GM12878 (cell line): Measurements from ENCODE around the gene EPHB1.

Experiments used
- JUND ChIP-seq: IDR thresholded peaks from 2 replicates; pipeline ENCODE4 v1.6.1; 2012; ENCODE audit warnings: low read depth, mild to moderate bottlenecking, low read length, improper control_type of control experiment, moderate library complexity
- MXI1 ChIP-seq: fragments of 150-350 bp; IDR thresholded peaks from 2 replicates; pipeline ENCODE4 v1.6.1; 2011; ENCODE audit warnings: low read depth, mild to moderate bottlenecking, inconsistent platforms, low read length, improper control_type of control experiment
- NFXL1 ChIP-seq: fragments of 450-650 bp; IDR thresholded peaks from 2 replicates; pipeline ENCODE4 v1.6.1; 2017; ENCODE audit warnings: antibody characterized with exemption, mild to moderate bottlenecking, borderline replicate concordance
- NR2C2 ChIP-seq: IDR thresholded peaks from 2 replicates; pipeline ENCODE4 v1.6.1; 2011; ENCODE audit warnings: borderline replicate concordance, low read depth; ENCODE audit not compliant: control insufficient read depth, insufficient read length
- POLR2A ChIP-seq: IDR thresholded peaks from 2 replicates; pipeline ENCODE4 v1.6.1; 2011; ENCODE audit warnings: low read depth, mild to moderate bottlenecking, low read length
- POLR2AphosphoS5 ChIP-seq: IDR thresholded peaks from 2 replicates; pipeline ENCODE4 v1.6.1; 2011; ENCODE audit warnings: mild to moderate bottlenecking, low read length, inconsistent platforms
- SMAD1 ChIP-seq: fragments of 450-650 bp; IDR thresholded peaks from 2 replicates; pipeline ENCODE4 v1.6.1; 2018; ENCODE audit warnings: mild to moderate bottlenecking, low read depth; ENCODE audit not compliant: partially characterized antibody
- SMC3 ChIP-seq: IDR thresholded peaks from 2 replicates; pipeline ENCODE4 v1.6.1; 2011; ENCODE audit warnings: low read length, improper control_type of control experiment, borderline replicate concordance
- ZNF207 ChIP-seq: fragments of 450-650 bp; IDR thresholded peaks from 2 replicates; pipeline ENCODE4 v1.6.1; 2014; ENCODE audit warnings: antibody characterized with exemption, mild to moderate bottlenecking, borderline replicate concordance
- TF ChIP-seq, protein P1 (sequence below): IDR thresholded peaks from 2 replicates; pipeline ENCODE4 v1.6.1; 2011; ENCODE audit warnings: mild to moderate bottlenecking, low read depth, low read length, moderate library complexity; ENCODE audit not compliant: insufficient replicate concordance
- TF ChIP-seq, protein P2 (sequence below): fragments of 450-650 bp; formaldehyde crosslinking; IDR thresholded peaks from 2 replicates; pipeline ENCODE4 v1.4.0; 2020; ENCODE audit warnings: mild to moderate bottlenecking, moderate library complexity
- TF ChIP-seq, protein P3 (sequence below), 3 experiments: IDR thresholded peaks in 2 of 3; conservative IDR thresholded peaks in 1 of 3; 2 replicates each; pipeline ENCODE4 v1.5.1; 2011; ENCODE audit warnings: low read depth in 3 of 3, low read length in 3 of 3, mild to moderate bottlenecking in 3 of 3, control low read depth in 2 of 3, moderate library complexity in 2 of 3, inconsistent platforms in 1 of 3, mixed read lengths in 1 of 3; ENCODE audit not compliant: control insufficient read depth in 2 of 3, insufficient read depth in 1 of 3; ENCODE audit errors: extremely low read depth in 1 of 3
- TF ChIP-seq, protein P4 (sequence below): IDR thresholded peaks from 2 replicates; pipeline ENCODE4 v1.6.1; 2012; ENCODE audit warnings: low read depth, low read length, improper control_type of control experiment
- TF ChIP-seq, protein P5 (sequence below): IDR thresholded peaks from 2 replicates; pipeline ENCODE4 v1.6.1; 2011; ENCODE audit warnings: low read depth, mild to moderate bottlenecking, low read length, moderate library complexity, borderline replicate concordance; ENCODE audit errors: extremely low read depth

DNA sequence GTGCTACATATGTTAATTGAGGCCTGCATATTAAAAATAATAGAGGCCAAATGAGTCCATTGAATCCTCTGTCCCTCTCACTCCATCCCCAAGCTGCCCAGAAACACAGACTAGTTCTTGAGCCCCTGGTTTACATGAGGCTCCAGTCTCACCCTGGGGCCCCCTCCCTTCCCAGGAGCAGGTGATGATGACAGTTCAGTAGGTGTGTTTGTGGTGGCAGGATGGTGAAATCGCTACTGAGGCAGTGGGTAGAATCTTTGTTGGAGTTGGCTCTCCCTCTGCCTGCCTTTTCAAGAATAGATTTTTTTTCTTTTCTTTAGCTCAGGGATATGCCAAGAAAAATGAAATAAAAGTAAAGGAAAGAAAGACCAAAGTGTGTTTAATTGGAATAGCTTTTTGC is 288.7 kb downstream of the EPHB1 start:
- TF ChIP-seq, protein P1, sequence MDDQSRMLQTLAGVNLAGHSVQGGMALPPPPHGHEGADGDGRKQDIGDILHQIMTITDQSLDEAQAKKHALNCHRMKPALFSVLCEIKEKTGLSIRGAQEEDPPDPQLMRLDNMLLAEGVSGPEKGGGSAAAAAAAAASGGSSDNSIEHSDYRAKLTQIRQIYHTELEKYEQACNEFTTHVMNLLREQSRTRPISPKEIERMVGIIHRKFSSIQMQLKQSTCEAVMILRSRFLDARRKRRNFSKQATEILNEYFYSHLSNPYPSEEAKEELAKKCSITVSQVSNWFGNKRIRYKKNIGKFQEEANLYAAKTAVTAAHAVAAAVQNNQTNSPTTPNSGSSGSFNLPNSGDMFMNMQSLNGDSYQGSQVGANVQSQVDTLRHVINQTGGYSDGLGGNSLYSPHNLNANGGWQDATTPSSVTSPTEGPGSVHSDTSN = no peak
- TF ChIP-seq NR2C2 = no peak
- TF ChIP-seq, protein P2, sequence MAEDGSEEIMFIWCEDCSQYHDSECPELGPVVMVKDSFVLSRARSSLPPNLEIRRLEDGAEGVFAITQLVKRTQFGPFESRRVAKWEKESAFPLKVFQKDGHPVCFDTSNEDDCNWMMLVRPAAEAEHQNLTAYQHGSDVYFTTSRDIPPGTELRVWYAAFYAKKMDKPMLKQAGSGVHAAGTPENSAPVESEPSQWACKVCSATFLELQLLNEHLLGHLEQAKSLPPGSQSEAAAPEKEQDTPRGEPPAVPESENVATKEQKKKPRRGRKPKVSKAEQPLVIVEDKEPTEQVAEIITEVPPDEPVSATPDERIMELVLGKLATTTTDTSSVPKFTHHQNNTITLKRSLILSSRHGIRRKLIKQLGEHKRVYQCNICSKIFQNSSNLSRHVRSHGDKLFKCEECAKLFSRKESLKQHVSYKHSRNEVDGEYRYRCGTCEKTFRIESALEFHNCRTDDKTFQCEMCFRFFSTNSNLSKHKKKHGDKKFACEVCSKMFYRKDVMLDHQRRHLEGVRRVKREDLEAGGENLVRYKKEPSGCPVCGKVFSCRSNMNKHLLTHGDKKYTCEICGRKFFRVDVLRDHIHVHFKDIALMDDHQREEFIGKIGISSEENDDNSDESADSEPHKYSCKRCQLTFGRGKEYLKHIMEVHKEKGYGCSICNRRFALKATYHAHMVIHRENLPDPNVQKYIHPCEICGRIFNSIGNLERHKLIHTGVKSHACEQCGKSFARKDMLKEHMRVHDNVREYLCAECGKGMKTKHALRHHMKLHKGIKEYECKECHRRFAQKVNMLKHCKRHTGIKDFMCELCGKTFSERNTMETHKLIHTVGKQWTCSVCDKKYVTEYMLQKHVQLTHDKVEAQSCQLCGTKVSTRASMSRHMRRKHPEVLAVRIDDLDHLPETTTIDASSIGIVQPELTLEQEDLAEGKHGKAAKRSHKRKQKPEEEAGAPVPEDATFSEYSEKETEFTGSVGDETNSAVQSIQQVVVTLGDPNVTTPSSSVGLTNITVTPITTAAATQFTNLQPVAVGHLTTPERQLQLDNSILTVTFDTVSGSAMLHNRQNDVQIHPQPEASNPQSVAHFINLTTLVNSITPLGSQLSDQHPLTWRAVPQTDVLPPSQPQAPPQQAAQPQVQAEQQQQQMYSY = no peak
- TF ChIP-seq, protein P3, sequence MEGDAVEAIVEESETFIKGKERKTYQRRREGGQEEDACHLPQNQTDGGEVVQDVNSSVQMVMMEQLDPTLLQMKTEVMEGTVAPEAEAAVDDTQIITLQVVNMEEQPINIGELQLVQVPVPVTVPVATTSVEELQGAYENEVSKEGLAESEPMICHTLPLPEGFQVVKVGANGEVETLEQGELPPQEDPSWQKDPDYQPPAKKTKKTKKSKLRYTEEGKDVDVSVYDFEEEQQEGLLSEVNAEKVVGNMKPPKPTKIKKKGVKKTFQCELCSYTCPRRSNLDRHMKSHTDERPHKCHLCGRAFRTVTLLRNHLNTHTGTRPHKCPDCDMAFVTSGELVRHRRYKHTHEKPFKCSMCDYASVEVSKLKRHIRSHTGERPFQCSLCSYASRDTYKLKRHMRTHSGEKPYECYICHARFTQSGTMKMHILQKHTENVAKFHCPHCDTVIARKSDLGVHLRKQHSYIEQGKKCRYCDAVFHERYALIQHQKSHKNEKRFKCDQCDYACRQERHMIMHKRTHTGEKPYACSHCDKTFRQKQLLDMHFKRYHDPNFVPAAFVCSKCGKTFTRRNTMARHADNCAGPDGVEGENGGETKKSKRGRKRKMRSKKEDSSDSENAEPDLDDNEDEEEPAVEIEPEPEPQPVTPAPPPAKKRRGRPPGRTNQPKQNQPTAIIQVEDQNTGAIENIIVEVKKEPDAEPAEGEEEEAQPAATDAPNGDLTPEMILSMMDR (IDR thresholded peaks at IDR 0.05 in 2 of 3, conservative IDR thresholded peaks at IDR 0.05 in 1 of 3; ENCODE audit: control insufficient read depth in 2 of 3, extremely low read depth in 1 of 3, insufficient read depth in 1 of 3, low read depth in 3 of 3, low read length in 3 of 3) = no peak
- no peak for TF ChIP-seq JUND
- TF ChIP-seq SMAD1 = no peak
- no peak for TF ChIP-seq POLR2A
- TF ChIP-seq, protein P4, sequence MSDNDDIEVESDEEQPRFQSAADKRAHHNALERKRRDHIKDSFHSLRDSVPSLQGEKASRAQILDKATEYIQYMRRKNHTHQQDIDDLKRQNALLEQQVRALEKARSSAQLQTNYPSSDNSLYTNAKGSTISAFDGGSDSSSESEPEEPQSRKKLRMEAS = no peak
- no peak for TF ChIP-seq POLR2AphosphoS5
- no peak for TF ChIP-seq NFXL1
- TF ChIP-seq MXI1 = no peak
- no peak for TF ChIP-seq ZNF207
- TF ChIP-seq SMC3 = no peak
- TF ChIP-seq, protein P5, sequence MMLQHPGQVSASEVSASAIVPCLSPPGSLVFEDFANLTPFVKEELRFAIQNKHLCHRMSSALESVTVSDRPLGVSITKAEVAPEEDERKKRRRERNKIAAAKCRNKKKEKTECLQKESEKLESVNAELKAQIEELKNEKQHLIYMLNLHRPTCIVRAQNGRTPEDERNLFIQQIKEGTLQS = no peak
